ENCODE measurements around the gene CTXND1.
"Not testable (repeated sequence)": the region's sequence is repeated elsewhere in the genome, so short reads cannot be mapped to it uniquely, and the experiment has no call there.

The CTXND1 gene

GRCh38 chr15:80157215-80157614 lies 94.8 kb downstream of the CTXND1 start:
- no peak for DNase-seq (ENCODE audit: low read depth)

- DNase-seq (ENCODE audit: low read depth), result no peak
Observed at GRCh38 chr15:80156176-80156720, 95.8 kb downstream of the CTXND1 start.

GRCh38 chr15:80155378-80156175 lies 96.4 kb downstream of the CTXND1 start:
- not testable (repeated sequence) for DNase-seq (ENCODE audit: low read depth)

GRCh38 chr15:80155001-80155377 lies 97.0 kb downstream of the CTXND1 start:
- no peak for DNase-seq (ENCODE audit: low read depth)

- DNase-seq (ENCODE audit: low read depth), result peak; percentile 70
Observed at GRCh38 chr15:80154336-80154735, 97.7 kb downstream of the CTXND1 start.

GRCh38 chr15:80153900-80154299 lies 98.1 kb downstream of the CTXND1 start:
- DNase-seq (ENCODE audit: low read depth), result peak; percentile 45

- peak; percentile 59 for DNase-seq (ENCODE audit: low read depth)
Observed at GRCh38 chr15:80152896-80153876, 98.8 kb downstream of the CTXND1 start, which contains the start of gene FAH. Gene FAH, plus strand, starts transcription at chr15:80152999. Its CDS starts 56 bp downstream, at chr15:80153055.

- DNase-seq (ENCODE audit: low read depth), result peak; percentile 95
Observed at GRCh38 chr15:80152180-80152895, 99.7 kb downstream of the CTXND1 start.

- DNase-seq (ENCODE audit: low read depth), result no peak
Observed at GRCh38 chr15:80151576-80151975, 100.4 kb downstream of the CTXND1 start.

- no peak for DNase-seq (ENCODE audit: low read depth)
Observed at GRCh38 chr15:80151148-80151547, 100.9 kb downstream of the CTXND1 start.
